A549 (cell line): ENCODE measurements around the gene FBXW12. TPM values are rescaled to one million over a fixed set of nuclear protein-coding genes. Genes with fewer than 3 reads are reported as not detected.

Source experiments
- ATAC-seq, 2 experiments: fragments of 200-7000 bp in 1 of 2; fragments of >200 bp in 1 of 2; cut with Nextera tagmentation in 1 of 2; cut with Tn5 transposase in 1 of 2; 3 replicates each; pipeline versions ENCODE4 v1.8.0 to v1.9.1; 2018 to 2020; ENCODE audit warnings: mild to moderate bottlenecking in 1 of 2, moderate library complexity in 1 of 2
- CTCF ChIA-PET: fragments of 300-600 bp; sonication (Branson Sonifier 250); formaldehyde crosslinking; extraction: SDS; loops from one replicate; lab custom pipeline; 2021; ENCODE audit warnings: antibody characterized with exemption, inconsistent platforms; lab: Yijun Ruan, JAX
- POLR2A ChIA-PET: fragments of 350-600 bp; formaldehyde crosslinking; extraction: SDS; loops from one replicate; lab custom pipeline; 2021; ENCODE audit warnings: antibody characterized with exemption, inconsistent platforms; lab: Yijun Ruan, JAX
- DNase-seq, 2 experiments: peaks; one replicate each; pipeline versions ENCODE4 v3.0.0 to v3.0.0-alpha.2; 2011 to 2016; ENCODE audit warnings: low read depth in 1 of 2, low spot score in 1 of 2
- FAIRE-seq: peaks from 2 replicates; lab custom pipeline; 2011; peaks lifted over from hg19 to GRCh38; lab: Jason Lieb, UNC
- H3K27ac ChIP-seq, 2 experiments: fragments of >200 bp; sonication (Bioruptor Twin); formaldehyde crosslinking; 3 replicates each; pipeline ENCODE4 v1.5.1; 2016 to 2017
- H3K4me1 ChIP-seq: fragments of >200 bp; sonication (Bioruptor Twin); formaldehyde crosslinking; 3 replicates; pipeline ENCODE4 v1.6.1; 2016
- H3K4me2 ChIP-seq: fragments of >200 bp; sonication (Bioruptor Twin); formaldehyde crosslinking; 3 replicates; pipeline ENCODE4 v1.6.1; 2016
- H3K4me3 ChIP-seq: fragments of >200 bp; sonication (Bioruptor Twin); formaldehyde crosslinking; 3 replicates; pipeline ENCODE4 v1.5.1; 2016
- H3K9me3 ChIP-seq: fragments of >200 bp; sonication (Bioruptor Twin); formaldehyde crosslinking; 3 replicates; pipeline ENCODE4 v1.6.1; 2016
- CEBPB ChIP-seq, 2 experiments: fragments of >200 bp in 1 of 2; sonication (Bioruptor Twin) in 1 of 2; formaldehyde crosslinking in 1 of 2; IDR thresholded peaks; 2 replicates each; pipeline ENCODE4 v1.6.1; 2012 to 2016
- CHD2 ChIP-seq: fragments of 150-350 bp; IDR thresholded peaks from 2 replicates; pipeline ENCODE4 v1.6.1; 2014; ENCODE audit warnings: low read length; ENCODE audit not compliant: partially characterized antibody
- CHD4 ChIP-seq: fragments of 200-600 bp; sonication (generic); IDR thresholded peaks from 2 replicates; pipeline ENCODE4 v1.6.1; 2016; ENCODE audit warnings: antibody characterized with exemption, mild to moderate bottlenecking, borderline replicate concordance
- FOSB ChIP-seq: fragments of 250-450 bp; sonication (Bioruptor Pico); IDR thresholded peaks from 2 replicates; pipeline ENCODE4 v1.5.0; 2020; ENCODE audit warnings: mild to moderate bottlenecking, moderate library complexity
- FOXS1 ChIP-seq: fragments of 250-450 bp; sonication (Bioruptor Pico); IDR thresholded peaks from 2 replicates; pipeline ENCODE4 v1.5.0; 2020; ENCODE audit warnings: mild to moderate bottlenecking, moderate library complexity
- HDAC2 ChIP-seq: fragments of 200-600 bp; sonication (generic); IDR thresholded peaks from 2 replicates; pipeline ENCODE4 v1.6.1; 2016
- HEYL ChIP-seq: fragments of 250-450 bp; sonication (Bioruptor Pico); IDR thresholded peaks from 2 replicates; pipeline ENCODE4 v1.8.0; 2021; ENCODE audit warnings: mild to moderate bottlenecking, moderate library complexity
- HOXA7 ChIP-seq: fragments of 250-450 bp; sonication (Bioruptor Pico); IDR thresholded peaks from 2 replicates; pipeline ENCODE4 v1.5.0; 2020; ENCODE audit warnings: mild to moderate bottlenecking, moderate library complexity
- HOXB13 ChIP-seq: fragments of 250-450 bp; sonication (Bioruptor Pico); IDR thresholded peaks from 2 replicates; pipeline ENCODE4 v1.5.0; 2020; ENCODE audit warnings: low read depth, mild to moderate bottlenecking, moderate library complexity
- JUNB ChIP-seq: fragments of >200 bp; sonication (Bioruptor Twin); formaldehyde crosslinking; IDR thresholded peaks from 2 replicates; pipeline ENCODE4 v1.6.1; 2016
- KDM1A ChIP-seq: fragments of 200-600 bp; sonication (generic); IDR thresholded peaks from 2 replicates; pipeline ENCODE4 v1.6.1; 2016; ENCODE audit warnings: low read depth, mild to moderate bottlenecking
- MAFK ChIP-seq: fragments of 450-650 bp; IDR thresholded peaks from 2 replicates; pipeline ENCODE4 v1.6.1; 2014; ENCODE audit not compliant: partially characterized antibody
- MYC ChIP-seq: IDR thresholded peaks from 2 replicates; pipeline ENCODE4 v1.6.1; 2012; ENCODE audit warnings: mild to moderate bottlenecking, inconsistent platforms, low read length, improper control_type of control experiment, borderline replicate concordance
- POLR2AphosphoS2 ChIP-seq: conservative IDR thresholded peaks from 2 replicates; pipeline ENCODE4 v1.6.1; 2012; ENCODE audit warnings: low read length, improper control_type of control experiment, inconsistent platforms
- RARB ChIP-seq: fragments of 250-450 bp; sonication (Bioruptor Pico); IDR thresholded peaks from 2 replicates; pipeline ENCODE4 v1.8.0; 2021; ENCODE audit warnings: mild to moderate bottlenecking, moderate library complexity
- RFX5 ChIP-seq: fragments of 450-650 bp; IDR thresholded peaks from 2 replicates; pipeline ENCODE4 v1.7.1; 2014; ENCODE audit warnings: antibody characterized with exemption, mild to moderate bottlenecking, moderate library complexity
- TP53 ChIP-seq: fragments of 250-450 bp; sonication (Bioruptor Pico); IDR thresholded peaks from 2 replicates; pipeline ENCODE4 v1.5.0; 2021; ENCODE audit warnings: mild to moderate bottlenecking, moderate library complexity
- ZFP36 ChIP-seq: fragments of 450-650 bp; IDR thresholded peaks from 2 replicates; pipeline ENCODE4 v1.6.1; 2014; ENCODE audit warnings: borderline replicate concordance; ENCODE audit not compliant: partially characterized antibody
- ZNF302 ChIP-seq: fragments of 250-450 bp; sonication (Bioruptor Pico); IDR thresholded peaks from 2 replicates; pipeline ENCODE4 v1.9.0; 2021; ENCODE audit warnings: inconsistent platforms, mild to moderate bottlenecking, moderate library complexity
- ZSCAN20 ChIP-seq: fragments of 250-450 bp; sonication (Bioruptor Pico); IDR thresholded peaks from 2 replicates; pipeline ENCODE4 v1.8.0; 2022; ENCODE audit warnings: mild to moderate bottlenecking, moderate library complexity
- WGBS: methylation state at CpG from one replicate; pipeline ENCODE4 v1.1.6; 2017; ENCODE audit errors: missing lambda C conversion rate; 5-methylcytosine and 5-hydroxymethylcytosine counted together
- polyA plus RNA-seq, 4 experiments: library from polyadenylated mRNA; depleted of rRNA in 3 of 4; stranded (reverse); fragments of >200 nt; fragmentation: RNase III in 1 of 4; extraction: RNeasy Plus Mini Kit Qiagen cat#74134 plus additional on column Dnase treatment in 1 of 4; gene quantifications; 2 replicates in 3 of 4; 3 replicates in 1 of 4; pipeline ENCODE4 v1.2.3, GENCODE V29; 2011 to 2017
- TF ChIP-seq, protein P1 (sequence below): fragments of >200 bp; sonication (Bioruptor Twin); formaldehyde crosslinking; IDR thresholded peaks from 2 replicates; pipeline ENCODE4 v1.6.1; 2016
- TF ChIP-seq, protein P2 (sequence below): fragments of 150-350 bp; IDR thresholded peaks from 2 replicates; pipeline ENCODE4 v1.6.1; 2014; ENCODE audit warnings: low read depth, mild to moderate bottlenecking, low read length
- TF ChIP-seq, protein P3 (sequence below): fragments of 250-450 bp; sonication (Bioruptor Pico); IDR thresholded peaks from 2 replicates; pipeline ENCODE4 v1.5.0; 2020; ENCODE audit warnings: low read depth, mild to moderate bottlenecking, moderate library complexity
- TF ChIP-seq, protein P4 (sequence below): IDR thresholded peaks from 2 replicates; pipeline ENCODE4 v1.6.1; 2012
- TF ChIP-seq, protein P5 (sequence below): fragments of 250-450 bp; sonication (Bioruptor Pico); IDR thresholded peaks from 2 replicates; pipeline ENCODE4 v1.5.0; 2021; ENCODE audit warnings: mild to moderate bottlenecking, moderate library complexity, borderline replicate concordance
- TF ChIP-seq, protein P6 (sequence below): IDR thresholded peaks from 2 replicates; pipeline ENCODE4 v1.6.1; 2012; ENCODE audit warnings: low read depth, borderline replicate concordance

The FBXW12 gene
- polyA plus RNA-seq, 2 of the 4 experiments (the other 2 are of a cell fraction): not detected

DNA sequence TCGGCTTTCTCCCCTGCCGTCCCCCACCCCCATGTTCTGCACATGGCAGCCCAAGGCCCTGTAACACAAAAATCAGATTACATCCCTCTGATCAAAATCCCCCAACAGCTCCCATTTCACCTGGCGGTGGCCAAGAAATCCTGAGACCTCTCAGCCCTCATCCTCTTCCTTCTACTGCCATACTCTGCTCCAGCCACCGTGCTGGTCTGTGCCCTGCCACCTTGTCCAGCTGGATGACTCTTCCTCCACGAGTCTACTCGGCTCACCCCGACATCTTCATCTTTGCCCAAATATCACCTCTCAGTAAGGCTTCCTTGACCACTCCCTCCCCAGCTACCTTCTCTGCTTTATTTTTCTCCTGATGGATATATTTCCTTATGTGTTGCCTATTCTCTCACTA is 64.8 kb downstream of the FBXW12 start:
- no peaks in the 10 kb centered on the region for H3K9me3 ChIP-seq
- no peak overlapping the region for H3K27ac ChIP-seq
- 91% methylated on average over 7 of the region's 7 CpGs for WGBS
- no peak for ATAC-seq
- no peak for DNase-seq
- no peak for TF ChIP-seq FOSB (CRISPR knock-in tag)
- no peak for TF ChIP-seq KDM1A
- TF ChIP-seq TP53 (CRISPR knock-in tag): no peak
- TF ChIP-seq ZSCAN20 (CRISPR knock-in tag): no peak
- no peak for TF ChIP-seq JUNB
- no peak for TF ChIP-seq CEBPB (IDR thresholded peaks at IDR 0.05)
- no peak for TF ChIP-seq ZFP36
- TF ChIP-seq, protein P1, sequence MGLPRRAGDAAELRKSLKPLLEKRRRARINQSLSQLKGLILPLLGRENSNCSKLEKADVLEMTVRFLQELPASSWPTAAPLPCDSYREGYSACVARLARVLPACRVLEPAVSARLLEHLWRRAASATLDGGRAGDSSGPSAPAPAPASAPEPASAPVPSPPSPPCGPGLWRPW: no peak
- TF ChIP-seq, protein P2, sequence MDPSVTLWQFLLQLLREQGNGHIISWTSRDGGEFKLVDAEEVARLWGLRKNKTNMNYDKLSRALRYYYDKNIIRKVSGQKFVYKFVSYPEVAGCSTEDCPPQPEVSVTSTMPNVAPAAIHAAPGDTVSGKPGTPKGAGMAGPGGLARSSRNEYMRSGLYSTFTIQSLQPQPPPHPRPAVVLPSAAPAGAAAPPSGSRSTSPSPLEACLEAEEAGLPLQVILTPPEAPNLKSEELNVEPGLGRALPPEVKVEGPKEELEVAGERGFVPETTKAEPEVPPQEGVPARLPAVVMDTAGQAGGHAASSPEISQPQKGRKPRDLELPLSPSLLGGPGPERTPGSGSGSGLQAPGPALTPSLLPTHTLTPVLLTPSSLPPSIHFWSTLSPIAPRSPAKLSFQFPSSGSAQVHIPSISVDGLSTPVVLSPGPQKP: no peak
- no peak for TF ChIP-seq HEYL (CRISPR knock-in tag)
- TF ChIP-seq, protein P3, sequence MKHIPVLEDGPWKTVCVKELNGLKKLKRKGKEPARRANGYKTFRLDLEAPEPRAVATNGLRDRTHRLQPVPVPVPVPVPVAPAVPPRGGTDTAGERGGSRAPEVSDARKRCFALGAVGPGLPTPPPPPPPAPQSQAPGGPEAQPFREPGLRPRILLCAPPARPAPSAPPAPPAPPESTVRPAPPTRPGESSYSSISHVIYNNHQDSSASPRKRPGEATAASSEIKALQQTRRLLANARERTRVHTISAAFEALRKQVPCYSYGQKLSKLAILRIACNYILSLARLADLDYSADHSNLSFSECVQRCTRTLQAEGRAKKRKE: no peak
- no peak for TF ChIP-seq FOXS1
- no peak for TF ChIP-seq CHD2
- TF ChIP-seq, protein P4, sequence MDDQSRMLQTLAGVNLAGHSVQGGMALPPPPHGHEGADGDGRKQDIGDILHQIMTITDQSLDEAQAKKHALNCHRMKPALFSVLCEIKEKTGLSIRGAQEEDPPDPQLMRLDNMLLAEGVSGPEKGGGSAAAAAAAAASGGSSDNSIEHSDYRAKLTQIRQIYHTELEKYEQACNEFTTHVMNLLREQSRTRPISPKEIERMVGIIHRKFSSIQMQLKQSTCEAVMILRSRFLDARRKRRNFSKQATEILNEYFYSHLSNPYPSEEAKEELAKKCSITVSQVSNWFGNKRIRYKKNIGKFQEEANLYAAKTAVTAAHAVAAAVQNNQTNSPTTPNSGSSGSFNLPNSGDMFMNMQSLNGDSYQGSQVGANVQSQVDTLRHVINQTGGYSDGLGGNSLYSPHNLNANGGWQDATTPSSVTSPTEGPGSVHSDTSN: no peak
- TF ChIP-seq HDAC2: no peak
- no peak for TF ChIP-seq HOXA7 (CRISPR knock-in tag)
- TF ChIP-seq, protein P5, sequence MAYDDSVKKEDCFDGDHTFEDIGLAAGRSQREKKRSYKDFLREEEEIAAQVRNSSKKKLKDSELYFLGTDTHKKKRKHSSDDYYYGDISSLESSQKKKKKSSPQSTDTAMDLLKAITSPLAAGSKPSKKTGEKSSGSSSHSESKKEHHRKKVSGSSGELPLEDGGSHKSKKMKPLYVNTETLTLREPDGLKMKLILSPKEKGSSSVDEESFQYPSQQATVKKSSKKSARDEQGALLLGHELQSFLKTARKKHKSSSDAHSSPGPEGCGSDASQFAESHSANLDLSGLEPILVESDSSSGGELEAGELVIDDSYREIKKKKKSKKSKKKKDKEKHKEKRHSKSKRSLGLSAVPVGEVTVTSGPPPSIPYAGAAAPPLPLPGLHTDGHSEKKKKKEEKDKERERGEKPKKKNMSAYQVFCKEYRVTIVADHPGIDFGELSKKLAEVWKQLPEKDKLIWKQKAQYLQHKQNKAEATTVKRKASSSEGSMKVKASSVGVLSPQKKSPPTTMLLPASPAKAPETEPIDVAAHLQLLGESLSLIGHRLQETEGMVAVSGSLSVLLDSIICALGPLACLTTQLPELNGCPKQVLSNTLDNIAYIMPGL (CRISPR knock-in tag): no peak
- TF ChIP-seq, protein P6, sequence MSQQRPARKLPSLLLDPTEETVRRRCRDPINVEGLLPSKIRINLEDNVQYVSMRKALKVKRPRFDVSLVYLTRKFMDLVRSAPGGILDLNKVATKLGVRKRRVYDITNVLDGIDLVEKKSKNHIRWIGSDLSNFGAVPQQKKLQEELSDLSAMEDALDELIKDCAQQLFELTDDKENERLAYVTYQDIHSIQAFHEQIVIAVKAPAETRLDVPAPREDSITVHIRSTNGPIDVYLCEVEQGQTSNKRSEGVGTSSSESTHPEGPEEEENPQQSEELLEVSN: no peak
- no peak for FAIRE-seq
- POLR2A ChIA-PET: interaction anchor here (1.2 to 2.1 kb wide), 4 partner anchors 10 to 163 kb away, joined by 3 to 8 read pairs (median 4); partner anchors contain the start of gene ATRIP
- CTCF ChIA-PET: interaction anchor here (0.6 to 13.6 kb wide), 29 partner anchors 8 to 447 kb away, joined by 3 to 488 read pairs (median 7); partner anchors contain the start of gene ATRIP
- no peak overlapping the region for H3K4me2 ChIP-seq
- no peak overlapping the region for H3K4me3 ChIP-seq
- peaks cover 39% of the 10 kb centered on the region for H3K4me1 ChIP-seq

DNA sequence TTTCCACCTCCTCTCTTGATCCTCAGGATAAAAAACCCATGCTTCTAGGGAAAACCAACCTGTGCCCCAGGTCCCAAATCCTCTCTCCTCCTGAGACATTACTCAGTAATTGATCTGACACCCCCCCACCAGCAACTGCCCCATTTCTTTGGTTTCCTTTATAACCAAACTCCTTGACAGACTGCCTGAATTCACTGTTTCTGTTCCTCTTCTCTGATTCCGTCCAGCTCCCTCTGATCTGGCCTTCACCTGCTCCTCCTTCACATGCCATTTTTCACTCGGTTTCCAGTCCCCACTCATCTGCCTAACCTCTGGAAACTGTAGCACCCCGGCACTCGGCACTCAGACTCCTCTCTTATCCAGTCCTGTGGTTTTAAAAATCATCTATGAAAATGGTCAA is 65.8 kb downstream of the FBXW12 start:
- TF ChIP-seq POLR2AphosphoS2 (no peak), FOXS1 (no peak), CHD4 (no peak), HOXB13 (no peak), RFX5 (no peak), FOSB (CRISPR knock-in tag) (no peak), MAFK (no peak), ZNF302 (CRISPR knock-in tag) (no peak), MYC (no peak), RARB (CRISPR knock-in tag) (no peak)
- TF ChIP-seq, protein P4: no peak
- TF ChIP-seq, protein P6: no peak
- H3K4me3 ChIP-seq: no peak overlapping the region
- no peak overlapping the region for H3K27ac ChIP-seq
- CTCF ChIA-PET: interaction anchor here (1.0 to 13.6 kb wide), 6 partner anchors 7 to 243 kb away, joined by 3 to 488 read pairs (median 30); partner anchors contain the start of gene ATRIP
- H3K9me3 ChIP-seq: no peaks in the 10 kb centered on the region
- WGBS: 84% methylated on average over 4 of the region's 4 CpGs
- POLR2A ChIA-PET: no interaction called here
- FAIRE-seq (no peak), ATAC-seq (no peak), DNase-seq (no peak)
- no peak overlapping the region for H3K4me2 ChIP-seq
- H3K4me1 ChIP-seq: peaks cover 34% of the 10 kb centered on the region
